GF-D8 (cell line): ENCODE data around the gene USP34.
"Not testable (repeated sequence)": the region's sequence is repeated elsewhere in the genome, so short reads cannot be mapped to it uniquely, and the experiment has no call there.

Experiments
- DNase-seq: peaks from one replicate; lab custom pipeline; 2025; lab: John Stamatoyannopoulos, UW

Gene USP34

DNA sequence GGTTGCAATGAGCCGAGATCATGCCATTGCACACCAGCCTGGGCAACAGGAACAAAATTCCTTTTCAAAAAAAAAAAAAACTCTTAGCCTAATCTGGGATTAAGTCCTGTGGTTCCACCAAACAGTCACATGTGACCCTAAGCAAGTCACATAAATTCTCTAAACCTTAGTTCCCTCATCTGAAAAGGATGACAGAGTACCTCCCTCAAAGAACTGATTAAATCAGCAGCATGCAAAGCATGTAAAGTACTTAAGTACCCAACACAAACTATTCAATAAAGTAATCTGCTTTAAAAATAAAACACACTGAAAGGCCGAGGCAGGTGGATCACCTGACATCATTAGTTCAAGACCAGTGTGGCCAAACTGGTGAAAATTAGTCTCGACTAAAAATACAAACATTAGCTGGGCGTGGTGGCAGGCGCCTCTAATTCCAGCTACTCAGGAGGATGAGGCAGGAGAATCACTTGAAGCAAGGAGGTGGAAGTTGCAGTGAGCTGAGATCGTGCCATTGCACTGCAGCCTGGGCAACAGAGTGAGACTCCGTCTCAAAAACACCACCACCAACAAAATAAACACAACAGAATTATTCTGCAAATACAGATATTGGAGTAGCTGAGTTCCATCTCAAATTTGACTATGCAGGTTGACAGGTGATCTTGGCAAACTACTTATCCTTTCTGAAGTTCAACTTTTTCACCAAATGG, 7.0 kb downstream of the USP34 start:
- no peak for DNase-seq

DNA sequence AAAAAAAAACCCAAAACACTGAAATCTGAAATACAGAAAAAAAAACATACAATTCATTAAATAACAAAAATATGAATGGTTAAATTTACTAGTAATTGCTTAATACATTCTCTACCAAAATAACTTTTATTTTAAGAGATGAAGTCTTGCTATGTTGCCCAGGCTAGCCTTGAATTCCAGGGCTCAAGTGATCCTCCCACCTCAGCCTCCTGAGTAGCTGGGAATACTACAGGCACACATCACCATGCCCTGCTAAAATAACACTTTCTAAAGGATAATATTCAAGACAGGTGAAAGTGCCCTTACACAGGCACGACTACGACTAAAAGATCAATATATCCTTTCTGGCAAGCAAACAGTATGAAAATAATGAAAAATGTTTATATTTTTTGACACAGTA, 9.5 kb downstream of the USP34 start:
- DNase-seq = no peak

DNA sequence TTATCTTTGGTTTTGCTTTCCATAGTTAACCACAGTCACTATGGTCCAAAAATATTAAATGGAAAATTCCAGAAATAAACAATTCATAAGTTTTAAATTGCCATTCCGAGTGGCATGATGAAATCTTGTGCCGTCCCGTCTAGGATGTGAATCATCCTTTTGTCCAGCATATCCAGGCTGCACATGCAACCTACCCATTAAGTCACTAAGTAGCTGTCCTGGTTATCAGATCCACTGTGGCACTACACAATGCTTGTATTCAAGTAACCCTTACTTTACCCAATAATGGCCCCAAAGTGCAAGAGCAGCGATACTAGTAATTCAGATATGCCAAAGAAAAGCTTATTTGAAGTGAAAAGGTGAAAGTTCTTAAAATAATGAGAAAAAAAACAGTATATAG, 10.7 kb downstream of the USP34 start:
- DNase-seq = no peak

DNA sequence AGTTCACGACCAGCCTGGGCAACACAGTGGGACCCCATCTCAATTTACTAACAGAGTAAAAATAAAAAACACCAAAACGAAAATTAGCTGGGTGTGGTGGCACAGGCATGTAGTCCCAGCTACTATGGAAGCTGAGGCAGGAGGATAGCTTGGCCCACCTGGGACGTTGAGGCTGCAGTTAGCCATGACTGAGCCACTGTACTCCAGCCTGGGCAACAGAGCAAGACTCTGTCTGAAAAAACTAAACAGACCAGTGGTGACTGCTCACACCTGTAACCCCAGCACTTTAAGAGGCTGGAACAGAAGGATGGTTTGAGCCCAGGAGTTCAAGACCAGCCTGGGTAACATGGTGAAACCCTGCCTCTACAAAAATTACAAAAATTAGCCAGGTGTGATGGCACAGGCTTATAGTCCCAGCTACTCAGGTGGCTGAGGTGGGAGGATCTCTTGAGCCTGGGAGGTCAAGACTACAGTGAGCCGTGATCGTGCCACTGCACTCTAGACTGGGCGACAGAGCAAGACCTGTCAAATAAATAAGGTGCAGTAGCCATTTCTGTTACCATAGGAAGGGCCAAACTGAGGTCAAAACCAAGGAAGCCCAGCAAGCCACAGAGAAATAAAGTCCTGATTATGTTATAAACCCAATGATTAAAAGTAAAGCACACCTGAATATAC, 14.0 kb downstream of the USP34 start:
- no peak for DNase-seq

DNA sequence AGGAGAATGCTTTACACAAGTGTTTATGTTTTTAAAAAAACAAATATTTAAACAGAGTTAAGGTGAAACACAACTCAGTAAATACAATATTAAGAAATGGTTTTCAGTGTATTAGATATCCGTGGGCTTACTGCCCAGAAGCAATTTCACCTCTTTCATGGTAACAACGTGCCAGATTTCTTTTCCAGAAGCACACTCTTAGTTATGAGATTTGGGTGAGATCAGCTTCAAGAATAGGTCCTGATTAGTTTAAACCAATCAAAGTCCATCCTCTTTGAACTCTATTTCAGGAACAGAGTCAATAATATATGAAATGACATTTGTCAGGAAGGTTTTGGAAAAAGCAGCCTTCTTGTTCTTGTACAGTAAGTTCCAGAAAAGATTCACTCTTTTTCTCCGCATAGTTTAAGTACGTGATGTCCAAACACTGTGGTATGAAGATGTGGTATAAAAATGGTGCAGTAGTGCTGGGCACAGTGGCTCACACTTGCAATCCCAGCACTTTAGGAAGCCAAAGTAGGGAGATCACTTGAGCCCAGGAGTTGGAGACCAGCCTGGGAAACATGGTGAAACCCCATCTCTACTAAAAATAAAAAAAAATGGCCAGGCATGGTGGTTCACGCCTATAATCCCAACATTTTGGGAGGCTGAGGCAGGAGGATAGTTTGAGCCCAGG, 14.7 kb downstream of the USP34 start:
- no peak for DNase-seq

DNA sequence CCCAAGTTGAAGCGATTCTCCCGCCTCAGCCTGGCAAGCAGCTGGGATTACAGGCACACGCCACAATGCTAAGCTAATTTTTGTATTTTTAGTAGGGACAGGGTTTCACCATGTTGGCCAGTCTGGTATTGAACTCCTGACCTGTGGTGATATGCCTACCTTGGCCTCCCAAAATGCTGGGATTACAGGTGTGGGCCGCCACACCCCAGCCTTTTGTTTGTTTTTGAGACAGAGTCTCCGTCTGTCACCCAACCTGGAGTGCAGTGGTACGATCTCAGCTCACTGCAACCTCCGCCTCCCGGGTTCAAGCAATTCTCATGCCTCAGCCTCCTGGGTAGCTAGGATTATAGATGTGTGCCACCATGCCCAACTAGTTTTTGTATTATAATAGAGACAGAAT, 15.9 kb downstream of the USP34 start:
- DNase-seq = not testable (repeated sequence)

DNA sequence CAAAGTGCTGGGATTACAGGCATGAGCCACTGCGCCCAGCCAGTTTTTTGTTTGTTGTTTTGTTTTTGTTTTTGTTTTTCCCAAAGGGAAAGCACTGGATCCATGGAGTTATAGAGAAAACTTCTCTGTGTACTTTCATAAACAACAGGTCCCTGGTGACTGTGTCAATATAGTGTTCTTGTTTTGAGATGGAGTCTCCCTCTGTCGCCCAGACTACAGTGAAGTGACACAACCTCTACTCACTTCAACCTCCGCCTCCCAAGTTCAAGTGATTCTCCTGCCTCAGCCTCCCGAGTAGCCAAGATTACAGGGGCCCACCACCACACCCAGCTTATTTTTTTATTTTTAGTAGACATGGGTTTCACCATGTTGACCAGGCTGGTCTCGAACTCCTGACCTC, 16.5 kb downstream of the USP34 start:
- no peak for DNase-seq

DNA sequence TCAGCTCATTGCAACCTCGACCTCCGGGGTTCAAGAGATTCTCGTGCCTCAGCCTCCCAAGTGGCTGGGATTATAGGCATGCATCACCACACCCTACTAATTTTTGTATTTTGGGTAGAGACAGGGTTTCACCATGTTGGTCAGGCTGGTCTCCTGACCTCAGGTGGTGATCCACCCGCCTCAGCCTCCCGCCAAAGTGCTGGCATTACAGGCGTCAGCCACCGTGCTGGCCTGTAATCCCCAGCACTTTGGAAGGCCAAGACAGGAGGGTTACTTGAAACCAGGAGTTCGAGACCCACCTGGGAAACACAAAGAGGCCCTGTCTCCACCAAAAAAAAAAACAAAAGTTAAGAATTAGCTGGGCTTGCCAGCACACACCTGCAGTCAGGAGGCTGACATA, 18.5 kb downstream of the USP34 start:
- DNase-seq = no peak

DNA sequence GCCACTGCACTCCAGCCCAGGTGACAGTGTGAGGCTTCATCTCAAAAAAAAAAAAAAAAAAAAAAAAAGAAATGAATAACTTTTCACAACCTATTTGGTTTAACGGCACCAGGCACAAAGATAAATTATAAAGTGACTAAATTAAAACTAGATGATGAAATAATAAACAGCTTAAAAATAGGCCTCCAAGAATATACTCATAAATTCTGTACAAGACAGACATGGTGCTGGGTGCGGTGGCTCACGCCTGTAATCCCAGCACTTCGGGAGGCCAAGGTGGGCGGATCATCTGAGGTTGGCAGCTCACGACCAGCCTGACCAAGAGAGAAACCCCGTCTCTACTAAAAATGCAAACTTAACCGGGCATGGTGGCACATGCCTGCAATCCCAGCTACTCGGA, 19.7 kb downstream of the USP34 start:
- no peak for DNase-seq

DNA sequence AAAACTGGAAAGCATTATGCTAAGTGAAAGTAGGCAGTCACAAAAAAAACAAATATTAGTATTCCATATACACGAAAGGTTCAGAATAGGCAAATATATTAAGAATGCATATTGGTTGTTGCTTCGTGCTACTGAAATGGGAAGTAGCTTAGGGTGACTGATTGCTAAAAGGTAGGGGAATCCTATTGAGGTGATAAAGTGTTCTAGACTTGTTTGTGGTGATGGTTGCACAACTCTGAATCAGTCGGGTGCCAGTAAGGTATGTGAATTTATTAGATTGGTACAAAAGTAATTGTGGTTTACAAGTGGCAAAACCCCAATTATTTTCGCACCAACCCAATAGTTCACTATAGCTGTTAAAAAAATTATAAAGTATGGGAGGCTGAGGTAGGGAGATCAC, 20.7 kb downstream of the USP34 start:
- peak; percentile 6 for DNase-seq

DNA sequence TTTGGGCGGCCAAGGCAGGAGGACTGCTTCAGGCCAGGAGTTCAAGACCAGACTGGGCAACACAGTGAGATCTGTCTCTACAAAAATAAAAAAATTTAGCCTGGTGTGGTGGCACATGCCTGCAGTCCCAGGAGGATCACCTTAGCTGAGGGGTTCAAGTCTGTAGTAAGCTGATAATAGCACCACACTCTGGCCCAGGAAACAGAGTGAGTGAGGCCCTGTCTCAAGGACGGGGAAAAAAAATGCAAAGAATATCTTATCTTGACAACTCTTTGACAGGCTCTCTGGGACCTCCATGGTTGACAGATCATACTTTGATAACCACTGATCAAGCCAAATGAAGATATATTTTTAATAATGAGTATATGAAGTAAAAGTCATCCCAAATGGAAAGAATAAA, 22.7 kb downstream of the USP34 start:
- no peak for DNase-seq

DNA sequence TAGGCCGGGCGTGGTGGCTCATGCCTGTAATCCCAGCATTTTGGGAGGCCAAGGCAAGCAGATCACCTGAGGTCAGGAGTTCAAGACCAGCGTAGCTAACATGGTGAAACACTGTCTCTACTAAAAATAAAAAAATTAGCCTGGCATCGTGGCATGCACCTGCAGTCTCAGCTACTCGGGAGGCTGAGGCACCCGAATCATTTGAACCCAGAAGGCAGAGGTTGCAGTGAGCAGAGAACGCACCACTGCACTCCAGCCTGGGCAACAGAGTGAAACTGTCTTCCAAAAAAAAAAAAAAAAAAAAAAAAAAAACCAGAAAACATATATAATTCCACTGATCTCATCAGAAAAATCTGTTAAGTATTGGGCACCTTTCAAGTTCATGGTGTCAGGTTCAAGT, 23.9 kb downstream of the USP34 start:
- not testable (repeated sequence) for DNase-seq

DNA sequence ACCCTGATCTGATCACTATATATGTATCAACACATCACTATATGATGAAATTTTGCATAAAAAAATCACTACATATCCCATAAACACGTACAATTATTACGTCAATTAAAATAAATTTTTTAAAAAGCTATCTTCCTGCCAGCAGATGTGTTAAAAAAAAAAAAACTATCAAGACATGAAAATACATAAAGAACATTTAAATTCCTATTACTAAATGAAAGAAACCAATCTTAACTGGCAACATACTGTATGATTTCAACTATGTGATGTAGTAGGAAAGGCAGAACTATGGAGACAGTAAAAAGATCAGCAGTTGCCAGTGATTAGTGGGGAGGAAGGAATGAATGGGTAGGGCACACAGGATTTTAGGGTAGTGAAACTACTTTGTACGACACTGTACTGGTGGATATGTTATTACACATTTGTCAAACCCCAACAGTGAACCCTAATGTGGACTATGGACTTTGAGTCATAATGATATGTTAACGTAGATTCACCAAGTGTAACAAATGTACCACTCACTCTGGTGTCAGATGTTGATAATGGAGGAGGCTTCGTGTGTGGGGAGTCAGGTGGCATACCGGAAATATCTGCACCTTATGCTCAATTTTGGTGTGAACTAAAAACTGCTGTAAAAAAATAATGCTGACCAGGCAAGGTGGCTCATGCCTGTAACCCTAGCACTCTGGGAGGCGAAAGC, 27.4 kb downstream of the USP34 start:
- no peak for DNase-seq

DNA sequence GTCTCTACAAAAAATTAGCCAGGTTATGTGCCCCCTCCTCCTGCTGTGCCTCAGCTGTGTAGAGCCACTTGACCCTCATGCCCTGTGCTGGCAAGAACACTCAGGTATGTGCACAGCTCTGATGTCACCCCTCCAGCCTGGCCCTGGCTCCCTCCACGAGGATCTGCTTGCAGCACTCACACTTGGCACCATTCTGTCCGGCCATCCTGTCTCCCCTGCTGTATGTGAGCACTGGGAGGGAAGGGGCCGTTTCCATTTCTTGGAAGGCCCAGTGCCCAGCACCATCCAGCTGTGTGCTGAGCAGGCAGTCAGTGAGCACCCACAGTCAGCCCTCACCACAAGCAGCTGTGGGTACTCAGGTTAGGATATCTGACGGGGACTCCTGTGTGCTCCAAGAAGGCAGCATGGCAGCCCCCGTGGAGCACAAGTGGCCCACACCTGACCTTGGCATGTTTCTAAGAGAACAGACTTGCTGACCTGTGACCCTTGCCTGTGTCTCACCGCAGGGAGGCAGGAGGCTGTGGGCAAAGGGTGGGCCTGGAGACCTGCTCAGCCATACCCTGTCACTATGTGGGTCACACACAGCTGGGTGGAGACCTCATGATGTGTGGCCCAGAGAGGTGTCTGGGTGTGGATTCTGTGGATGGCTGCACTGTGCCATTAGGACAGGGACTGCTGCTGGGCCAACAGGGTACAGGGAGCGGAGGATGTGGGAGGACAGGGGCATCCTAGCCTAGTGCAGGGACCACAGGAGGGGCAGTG, 31.5 kb downstream of the USP34 start:
- DNase-seq = no peak

DNA sequence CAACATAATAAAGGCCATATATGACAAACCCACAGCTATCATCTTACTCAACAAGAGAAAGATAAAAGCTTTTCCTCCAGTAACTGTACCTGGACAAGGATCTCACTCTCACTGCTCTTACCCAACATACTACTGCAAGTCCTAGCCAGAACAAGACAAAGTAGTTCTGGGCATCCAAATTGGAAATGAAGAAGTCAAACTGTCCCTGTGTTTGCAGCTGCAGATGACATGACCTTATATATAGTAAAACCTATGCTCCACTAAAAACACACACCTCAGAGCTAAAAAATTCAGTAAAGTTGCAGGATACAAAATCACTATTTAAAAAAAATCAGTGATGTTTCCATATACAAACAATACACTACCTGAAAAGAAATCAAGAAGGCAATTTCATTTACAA, 32.2 kb downstream of the USP34 start:
- no peak for DNase-seq

DNA sequence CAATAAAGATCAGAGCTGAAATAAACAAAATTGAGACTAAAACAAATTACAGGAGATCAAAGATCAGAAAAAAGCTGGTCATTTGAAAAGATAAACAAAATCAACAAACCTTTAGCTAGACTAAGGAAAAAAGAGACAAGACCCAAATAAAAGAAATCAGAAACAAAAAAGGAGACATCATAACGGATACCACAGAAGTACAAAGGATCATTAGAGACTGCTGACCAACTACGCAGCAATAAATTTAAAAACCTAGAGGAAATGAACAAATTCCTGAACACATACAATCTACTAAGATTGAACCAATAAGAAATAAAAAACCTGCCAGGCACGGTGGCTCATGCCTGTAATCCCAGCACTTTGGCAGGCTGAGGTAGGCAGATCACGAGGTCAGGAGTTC, 33.7 kb downstream of the USP34 start:
- DNase-seq = no peak

DNA sequence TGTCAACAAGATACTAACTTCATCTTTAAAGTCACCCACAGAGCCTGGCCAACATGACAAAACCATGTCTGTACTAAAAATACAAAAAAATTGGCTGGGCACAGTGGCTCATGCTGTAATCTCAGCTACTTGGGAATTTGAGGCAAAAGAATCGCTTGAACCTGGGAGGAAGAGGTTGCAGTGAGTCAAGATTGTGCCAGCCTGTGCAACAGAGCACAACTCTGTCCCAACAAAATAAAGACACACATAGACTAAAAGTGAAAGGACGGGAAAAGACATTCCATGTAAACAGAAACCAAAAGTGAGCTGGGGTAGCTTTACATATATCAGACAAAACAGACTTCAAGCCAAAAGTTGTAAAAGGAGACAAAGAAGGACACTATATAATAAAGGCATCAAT, 34.8 kb downstream of the USP34 start:
- DNase-seq = no peak

DNA sequence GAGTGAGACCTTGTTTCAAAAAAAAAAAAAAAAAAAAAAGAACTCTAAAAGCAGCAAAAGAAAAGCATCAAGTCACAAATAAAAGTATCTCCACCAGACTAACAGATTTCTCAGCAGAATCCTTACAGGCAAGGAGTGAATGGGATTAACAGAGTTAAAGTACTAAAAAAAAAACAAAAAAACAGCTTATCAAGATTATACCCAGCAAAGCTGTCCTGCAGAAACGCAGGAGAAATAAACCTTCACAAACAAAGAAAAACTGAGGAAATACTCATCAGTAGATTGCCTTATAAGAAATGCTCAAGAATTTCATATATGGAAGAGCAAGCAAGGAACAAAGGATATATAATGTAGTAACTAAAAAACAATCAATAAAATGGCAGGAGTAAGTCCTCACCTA, 35.6 kb downstream of the USP34 start:
- no peak for DNase-seq

DNA sequence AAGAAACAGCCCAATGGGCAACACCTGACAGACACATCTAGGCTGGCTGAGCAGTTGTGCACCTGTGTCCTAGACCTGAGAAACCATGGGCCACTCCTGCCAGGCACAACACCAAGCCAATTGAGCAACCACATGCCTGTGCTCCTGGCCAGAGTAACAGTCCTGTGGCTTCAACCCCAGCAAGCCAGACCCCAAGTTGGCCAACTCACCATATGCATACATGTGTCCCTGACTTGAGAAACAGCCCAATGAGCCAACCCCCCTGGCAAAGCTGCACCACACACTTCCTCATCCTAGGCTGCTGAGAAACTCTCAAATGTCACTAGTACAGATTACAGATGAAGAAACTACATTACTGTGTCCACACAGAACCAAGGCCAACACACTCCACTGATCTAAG, 36.6 kb downstream of the USP34 start:
- DNase-seq = peak; percentile 83

DNA sequence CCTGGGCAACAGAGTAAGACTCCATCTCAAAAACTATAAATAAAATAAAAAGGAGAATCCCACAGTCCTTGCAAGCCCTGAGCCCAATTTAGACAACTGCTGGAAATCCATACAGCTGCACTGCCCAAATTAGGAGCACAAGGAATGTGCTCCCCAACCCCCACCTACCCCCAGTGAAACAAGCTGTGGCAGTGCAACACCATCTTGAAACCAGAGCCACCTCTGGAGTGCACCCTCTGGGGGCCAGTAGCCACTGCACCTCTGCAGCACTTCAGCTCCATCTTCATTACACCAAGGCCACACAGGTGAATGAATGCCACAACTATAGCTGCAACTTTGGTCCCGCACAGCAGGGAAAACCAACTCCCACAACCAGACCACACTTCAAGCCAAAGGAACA, 37.3 kb downstream of the USP34 start:
- DNase-seq = no peak

DNA sequence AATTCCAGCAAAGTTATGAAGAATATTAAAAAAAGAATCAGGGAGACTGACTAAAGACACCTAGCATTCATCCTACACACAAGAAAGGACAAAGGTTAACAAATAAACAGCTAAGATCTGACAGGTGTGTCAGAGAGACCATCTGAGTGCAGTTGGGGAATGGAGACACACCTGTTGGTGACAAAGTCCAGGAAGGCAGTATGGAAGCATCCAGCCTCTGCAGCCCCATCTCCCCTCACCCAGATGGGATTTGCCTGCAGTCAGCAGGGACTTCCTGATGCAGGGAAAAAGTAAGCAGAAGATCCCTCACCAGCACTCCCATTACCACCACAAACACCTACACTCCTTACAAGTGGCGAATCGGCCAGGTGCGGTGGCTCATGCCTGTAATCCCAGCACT, 37.9 kb downstream of the USP34 start:
- no peak for DNase-seq

DNA sequence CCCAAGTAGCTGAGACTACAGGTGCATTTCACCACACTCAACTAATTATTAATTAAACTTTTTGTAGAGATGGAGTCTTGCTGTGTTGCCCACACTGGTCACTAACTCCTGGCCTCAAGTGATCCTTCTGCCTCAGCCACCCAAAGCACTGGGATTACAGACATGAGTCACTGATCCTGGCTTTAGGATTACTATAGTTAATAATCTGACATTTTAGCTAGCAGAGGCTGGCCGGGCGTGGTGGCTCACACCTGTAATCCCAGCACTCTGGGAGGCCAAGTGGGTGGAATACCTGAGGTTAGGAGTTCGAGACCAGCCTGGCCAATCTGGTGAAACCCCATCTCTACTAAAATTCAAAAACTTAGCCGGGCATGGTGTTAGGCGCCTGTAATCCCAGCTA, 39.5 kb downstream of the USP34 start:
- DNase-seq = no peak
